Neural cell (in vitro differentiated cells): Measurements from ENCODE around the gene POLN.

Experiments
- EP300 ChIP-seq: fragments of 450-650 bp; conservative IDR thresholded peaks from 2 replicates; pipeline ENCODE4 v1.6.1; 2014; ENCODE audit warnings: antibody characterized with exemption, mild to moderate bottlenecking, moderate library complexity; ENCODE audit not compliant: poor library complexity, severe bottlenecking
- EZH2 ChIP-seq: fragments of 200-600, 300-800 bp; shearing (Covaris generic), sonication (generic); IDR thresholded peaks from 2 replicates; pipeline ENCODE4 v1.6.1; 2014; ENCODE audit warnings: antibody characterized with exemption, low read length, borderline replicate concordance, mild to moderate bottlenecking; ENCODE audit not compliant: insufficient read depth, poor library complexity, severe bottlenecking
- POLR2AphosphoS5 ChIP-seq: IDR thresholded peaks from 2 replicates; pipeline ENCODE4 v1.6.1; 2012
- SMC3 ChIP-seq: fragments of 450-650 bp; conservative IDR thresholded peaks from 2 replicates; pipeline ENCODE4 v1.6.1; 2014; ENCODE audit warnings: antibody characterized with exemption, mild to moderate bottlenecking, moderate library complexity; ENCODE audit not compliant: poor library complexity
- TF ChIP-seq, protein P1 (sequence below): fragments of 450-650 bp; IDR thresholded peaks from 2 replicates; pipeline ENCODE4 v1.5.1; 2014; ENCODE audit warnings: antibody characterized with exemption, mild to moderate bottlenecking, moderate library complexity; ENCODE audit not compliant: poor library complexity, severe bottlenecking

DNA sequence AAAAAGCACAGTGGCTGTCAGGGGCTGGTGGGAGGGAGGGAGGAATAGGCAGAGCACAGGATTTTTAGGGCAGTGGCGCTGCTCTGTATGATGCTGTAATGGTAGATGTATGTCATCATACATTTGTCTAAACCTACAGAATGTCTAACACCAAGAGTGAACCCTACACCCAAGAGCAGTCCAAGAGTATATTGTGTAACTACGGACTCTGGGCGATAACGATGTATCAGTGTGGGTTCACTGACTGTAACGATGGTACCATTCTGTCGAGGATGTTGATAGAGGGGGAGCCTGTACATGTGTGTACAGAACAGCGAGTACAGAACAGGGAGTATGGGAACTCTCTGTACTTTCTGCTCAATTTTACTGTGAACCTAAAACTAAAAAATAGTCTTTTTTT lies 76.5 kb downstream of the POLN start:
- TF ChIP-seq POLR2AphosphoS5 (no peak), EZH2 (no peak), EP300 (no peak), SMC3 (no peak)
- TF ChIP-seq, protein P1, sequence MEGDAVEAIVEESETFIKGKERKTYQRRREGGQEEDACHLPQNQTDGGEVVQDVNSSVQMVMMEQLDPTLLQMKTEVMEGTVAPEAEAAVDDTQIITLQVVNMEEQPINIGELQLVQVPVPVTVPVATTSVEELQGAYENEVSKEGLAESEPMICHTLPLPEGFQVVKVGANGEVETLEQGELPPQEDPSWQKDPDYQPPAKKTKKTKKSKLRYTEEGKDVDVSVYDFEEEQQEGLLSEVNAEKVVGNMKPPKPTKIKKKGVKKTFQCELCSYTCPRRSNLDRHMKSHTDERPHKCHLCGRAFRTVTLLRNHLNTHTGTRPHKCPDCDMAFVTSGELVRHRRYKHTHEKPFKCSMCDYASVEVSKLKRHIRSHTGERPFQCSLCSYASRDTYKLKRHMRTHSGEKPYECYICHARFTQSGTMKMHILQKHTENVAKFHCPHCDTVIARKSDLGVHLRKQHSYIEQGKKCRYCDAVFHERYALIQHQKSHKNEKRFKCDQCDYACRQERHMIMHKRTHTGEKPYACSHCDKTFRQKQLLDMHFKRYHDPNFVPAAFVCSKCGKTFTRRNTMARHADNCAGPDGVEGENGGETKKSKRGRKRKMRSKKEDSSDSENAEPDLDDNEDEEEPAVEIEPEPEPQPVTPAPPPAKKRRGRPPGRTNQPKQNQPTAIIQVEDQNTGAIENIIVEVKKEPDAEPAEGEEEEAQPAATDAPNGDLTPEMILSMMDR: no peak
